Measurements from ENCODE around the gene MAML1.

DNA sequence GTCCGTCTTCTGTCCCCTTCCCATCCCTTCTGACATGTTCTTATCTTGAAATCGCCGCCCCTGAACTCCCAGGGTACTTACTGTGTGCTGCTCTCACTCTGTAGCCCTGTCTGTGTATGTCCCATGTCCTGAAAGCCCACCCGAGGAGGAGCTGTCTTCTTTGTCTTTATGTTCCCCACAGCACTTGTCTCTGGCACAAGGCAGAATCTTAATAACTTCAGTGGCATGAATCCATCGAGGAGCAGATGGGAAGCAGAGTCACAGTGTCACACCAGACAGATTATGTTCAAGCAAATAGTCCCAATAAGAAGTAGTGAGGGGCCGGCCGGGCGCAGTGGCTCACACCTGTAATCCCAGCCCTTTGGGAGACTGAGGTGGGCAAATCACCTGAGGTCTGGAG lies 31.4 kb downstream of the MAML1 start:
- TF ChIP-seq, protein P1, sequence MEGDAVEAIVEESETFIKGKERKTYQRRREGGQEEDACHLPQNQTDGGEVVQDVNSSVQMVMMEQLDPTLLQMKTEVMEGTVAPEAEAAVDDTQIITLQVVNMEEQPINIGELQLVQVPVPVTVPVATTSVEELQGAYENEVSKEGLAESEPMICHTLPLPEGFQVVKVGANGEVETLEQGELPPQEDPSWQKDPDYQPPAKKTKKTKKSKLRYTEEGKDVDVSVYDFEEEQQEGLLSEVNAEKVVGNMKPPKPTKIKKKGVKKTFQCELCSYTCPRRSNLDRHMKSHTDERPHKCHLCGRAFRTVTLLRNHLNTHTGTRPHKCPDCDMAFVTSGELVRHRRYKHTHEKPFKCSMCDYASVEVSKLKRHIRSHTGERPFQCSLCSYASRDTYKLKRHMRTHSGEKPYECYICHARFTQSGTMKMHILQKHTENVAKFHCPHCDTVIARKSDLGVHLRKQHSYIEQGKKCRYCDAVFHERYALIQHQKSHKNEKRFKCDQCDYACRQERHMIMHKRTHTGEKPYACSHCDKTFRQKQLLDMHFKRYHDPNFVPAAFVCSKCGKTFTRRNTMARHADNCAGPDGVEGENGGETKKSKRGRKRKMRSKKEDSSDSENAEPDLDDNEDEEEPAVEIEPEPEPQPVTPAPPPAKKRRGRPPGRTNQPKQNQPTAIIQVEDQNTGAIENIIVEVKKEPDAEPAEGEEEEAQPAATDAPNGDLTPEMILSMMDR (IDR thresholded peaks at IDR 0.05): no peak
- TF ChIP-seq EZH2 (IDR thresholded peaks at IDR 0.05; ENCODE audit: borderline replicate concordance, insufficient read depth, low read depth, low read length, poor library complexity, severe bottlenecking): no peak

All from B cell (primary cell).